Muscle layer of colon (tissue), 2 donors: Measurements from ENCODE around the gene PLCD3.
A peak's percentile ranks its signal among the peaks of the same experiment; 100 is the strongest.

Experiments
- H3K27ac ChIP-seq: one replicate; pipeline ENCODE4 v1.7.0; 2013; ENCODE audit warnings: low read depth, mild to moderate bottlenecking, low read length, moderate library complexity
- H3K27me3 ChIP-seq, 2 donors: one replicate each; pipeline ENCODE4 v1.7.0; 2013; ENCODE audit warnings: low read length in 2 of 2, mild to moderate bottlenecking in 2 of 2; ENCODE audit not compliant: insufficient read depth in 2 of 2, control insufficient read depth in 1 of 2
- H3K36me3 ChIP-seq: one replicate; pipeline ENCODE4 v1.7.0; 2013; ENCODE audit warnings: mild to moderate bottlenecking, low read length; ENCODE audit not compliant: insufficient read depth
- H3K4me1 ChIP-seq: one replicate; pipeline ENCODE4 v1.7.0; 2013; ENCODE audit warnings: mild to moderate bottlenecking, low read length; ENCODE audit not compliant: insufficient read depth
- H3K4me3 ChIP-seq, 2 donors: one replicate each; pipeline ENCODE4 v1.7.0; 2013; ENCODE audit warnings: low read length in 2 of 2, low read depth in 1 of 2, mild to moderate bottlenecking in 1 of 2, moderate library complexity in 1 of 2
- H3K9ac ChIP-seq: one replicate; pipeline ENCODE4 v1.7.0; 2013; ENCODE audit warnings: low read length
- H3K9me3 ChIP-seq: one replicate; pipeline ENCODE4 v1.7.0; 2013; ENCODE audit warnings: mild to moderate bottlenecking, low read length
- donor health status: abdominal sarcoma.
- donor health status: Adenocarcinoma of cecum.

PLCD3 gene

GRCh38 chr17:45138911-45139532, 6.7 kb upstream of the PLCD3 start:
- Histone ChIP-seq H3K9ac (no peak overlapping the region), H3K4me1 (peaks cover 25% of the 10 kb centered on the region), H3K36me3 (peaks cover 19% of the 10 kb centered on the region), H3K27me3 (no peaks in the 10 kb centered on the region), H3K9me3 (no peaks in the 10 kb centered on the region), H3K27ac (no peak overlapping the region), H3K4me3 (no peak overlapping the region)

- peaks cover 16% of the 10 kb centered on the region for H3K4me1 ChIP-seq
- H3K27me3 ChIP-seq = no peaks in the 10 kb centered on the region
- H3K9ac ChIP-seq = no peak overlapping the region
- no peak overlapping the region for H3K4me3 ChIP-seq
- H3K27ac ChIP-seq = no peak overlapping the region
- no peaks in the 10 kb centered on the region for H3K9me3 ChIP-seq
- peaks cover 19% of the 10 kb centered on the region for H3K36me3 ChIP-seq
These were observed 5.4 kb upstream of the PLCD3 start for GRCh38 chr17:45137561-45138305.

DNA sequence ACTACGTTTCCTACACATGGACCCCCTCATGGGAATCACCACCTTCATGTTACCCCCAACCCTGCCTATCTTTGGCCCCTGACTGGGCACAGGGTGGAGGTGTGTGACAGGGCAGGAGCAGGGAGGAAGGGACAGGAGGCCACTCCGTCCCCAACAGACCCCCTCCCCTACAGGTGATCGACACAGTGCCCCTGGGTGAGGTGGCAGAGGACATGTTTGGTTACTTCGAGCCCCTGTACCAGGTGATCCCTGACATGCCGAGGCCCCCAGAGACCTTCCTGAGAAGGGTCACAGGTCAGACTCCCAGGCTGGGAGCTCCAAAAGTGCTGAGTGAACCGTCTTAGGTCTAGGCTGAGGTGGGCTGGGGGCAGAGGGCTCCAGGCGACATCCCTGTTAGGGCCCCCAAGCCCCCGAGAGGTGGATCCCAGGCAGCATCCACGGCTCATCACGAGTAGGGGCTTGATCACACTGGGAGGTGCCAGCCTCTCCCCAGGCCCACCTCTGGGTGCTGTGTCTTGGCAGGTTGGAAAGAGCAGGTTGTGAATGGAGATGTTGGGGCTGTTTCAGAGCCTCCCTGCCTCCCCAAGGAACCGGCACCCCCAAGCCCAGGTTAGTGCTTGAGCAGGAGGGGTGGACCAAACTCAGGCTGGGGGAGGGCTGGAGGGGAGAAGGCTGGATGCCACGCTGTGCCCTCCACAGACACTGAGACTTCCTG, 4.7 kb upstream of the PLCD3 start:
- Histone ChIP-seq H3K9ac (no peak overlapping the region), H3K4me3 (no peak overlapping the region), H3K27ac (peak overlapping the region; percentile 12)

GRCh38 chr17:45135978-45136791, 3.9 kb upstream of the PLCD3 start:
- Histone ChIP-seq H3K36me3 (peaks cover 19% of the 10 kb centered on the region), H3K9me3 (no peaks in the 10 kb centered on the region), H3K4me3 (peak overlapping the region; percentile 74 to 94), H3K4me1 (peaks cover 20% of the 10 kb centered on the region), H3K27ac (peak overlapping the region; percentile 92), H3K27me3 (no peaks in the 10 kb centered on the region), H3K9ac (peak overlapping the region; percentile 74)

More for the DNA sequence above, 4.7 kb upstream of the PLCD3 start:
- no peaks in the 10 kb centered on the region for H3K27me3 ChIP-seq
- H3K4me1 ChIP-seq = peaks cover 16% of the 10 kb centered on the region
- no peaks in the 10 kb centered on the region for H3K9me3 ChIP-seq
- H3K36me3 ChIP-seq = peaks cover 19% of the 10 kb centered on the region

GRCh38 chr17:45135192-45135977, 3.1 kb upstream of the PLCD3 start, which contains the start of gene ACBD4:
Gene ACBD4, plus strand, starts transcription at chr17:45135687. Its CDS starts 458 bp downstream, at chr17:45136145.
- Histone ChIP-seq H3K27me3 (no peaks in the 10 kb centered on the region), H3K27ac (peak within 1 kb of the TSS; percentile 92), H3K36me3 (peaks cover 19% of the 10 kb centered on the region), H3K9ac (peak within 1 kb of the TSS; percentile 74), H3K4me1 (peaks cover 28% of the 10 kb centered on the region), H3K4me3 (peak within 1 kb of the TSS; percentile 74 to 94), H3K9me3 (no peaks in the 10 kb centered on the region)

DNA sequence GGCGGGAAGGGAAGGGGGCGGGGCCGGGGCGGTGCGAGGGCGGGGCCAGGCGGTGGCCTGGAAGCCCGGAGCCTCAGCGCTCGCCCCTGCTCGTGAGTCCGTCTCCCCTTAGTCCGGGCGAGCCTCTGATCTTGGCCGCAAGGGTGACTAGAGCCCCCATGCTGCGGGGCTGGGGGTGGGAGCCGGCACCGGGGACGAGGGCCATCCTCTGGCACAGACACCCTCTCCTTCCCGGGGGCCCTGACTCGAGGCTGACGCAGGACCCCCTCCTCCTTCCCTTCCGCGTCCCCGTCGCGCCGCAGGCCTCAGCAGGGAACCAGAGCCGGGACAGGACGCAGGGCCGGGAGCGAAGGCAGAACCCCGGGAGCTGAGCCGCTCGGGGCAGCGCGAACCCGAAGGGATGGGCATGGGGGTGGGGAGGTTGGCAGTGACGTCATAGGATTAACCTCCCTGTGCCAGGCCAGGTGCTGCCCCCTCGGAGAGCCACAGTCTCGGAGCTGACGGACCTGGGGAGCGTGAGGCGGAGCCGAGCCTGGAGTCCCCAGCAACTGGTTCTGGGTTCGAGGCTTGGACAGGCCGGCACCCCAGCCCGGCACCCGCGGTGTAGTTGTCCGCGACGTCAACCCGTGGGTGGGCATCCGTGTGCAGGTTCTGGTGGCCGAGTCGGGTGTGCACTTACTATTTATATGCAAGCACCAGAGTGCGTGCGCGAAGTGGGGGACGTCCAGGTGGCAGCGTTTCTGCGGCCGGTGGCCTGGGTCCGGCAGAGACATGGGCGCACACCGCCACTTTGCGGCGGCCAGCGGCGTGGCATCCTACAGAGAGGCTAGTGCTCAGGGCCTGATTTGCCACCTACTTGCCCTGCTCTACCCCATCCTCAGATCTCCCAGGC, 503 bp upstream of the PLCD3 start:
- Histone ChIP-seq H3K27me3 (no peaks in the 10 kb centered on the region), H3K9me3 (no peaks in the 10 kb centered on the region), H3K27ac (peak overlapping the region; percentile 99), H3K9ac (peak overlapping the region; percentile 93), H3K4me3 (peak overlapping the region; percentile 88 to 94), H3K4me1 (peaks cover 53% of the 10 kb centered on the region), H3K36me3 (peaks cover 6% of the 10 kb centered on the region)

DNA sequence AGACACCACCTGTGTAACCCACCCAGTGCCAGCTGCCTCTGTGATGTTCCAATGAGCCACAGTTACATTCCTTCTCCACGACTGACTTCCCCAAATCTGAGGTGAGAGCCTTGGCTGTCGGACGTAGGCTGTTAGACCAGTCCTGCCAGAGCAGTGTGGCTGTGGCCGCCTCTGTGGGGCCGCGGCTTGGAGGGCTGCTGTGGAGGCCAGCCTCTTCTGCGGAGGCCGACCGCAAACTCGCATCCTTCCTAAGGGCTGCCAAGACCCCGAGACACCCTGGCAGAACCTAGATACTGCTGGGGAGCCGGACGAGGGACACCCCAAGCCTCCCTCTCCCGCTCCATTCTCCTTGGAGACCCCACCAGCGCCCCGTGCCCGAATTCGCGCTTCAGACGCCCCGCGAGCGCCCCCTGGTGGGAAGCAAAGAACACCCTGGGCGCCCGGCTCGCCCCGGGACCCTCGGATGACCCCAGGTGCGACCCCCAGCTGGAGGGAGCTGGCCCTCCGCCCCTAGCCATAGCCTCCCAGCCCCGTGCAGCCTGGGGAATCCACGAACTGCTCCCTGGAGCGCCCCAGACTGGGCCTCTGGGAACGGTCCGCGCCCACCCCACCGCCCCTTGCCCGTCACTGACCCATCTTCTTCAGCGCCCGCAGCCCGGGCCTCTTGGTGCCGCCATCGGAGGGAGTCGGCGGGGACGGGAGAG, 547 bp downstream of the PLCD3 start:
- Histone ChIP-seq H3K9ac (peak overlapping the region; percentile 62), H3K36me3 (no peaks in the 10 kb centered on the region), H3K9me3 (no peaks in the 10 kb centered on the region), H3K27me3 (no peaks in the 10 kb centered on the region), H3K27ac (peak overlapping the region; percentile 81), H3K4me1 (peaks cover 56% of the 10 kb centered on the region), H3K4me3 (peak overlapping the region; percentile 64 to 95)

DNA sequence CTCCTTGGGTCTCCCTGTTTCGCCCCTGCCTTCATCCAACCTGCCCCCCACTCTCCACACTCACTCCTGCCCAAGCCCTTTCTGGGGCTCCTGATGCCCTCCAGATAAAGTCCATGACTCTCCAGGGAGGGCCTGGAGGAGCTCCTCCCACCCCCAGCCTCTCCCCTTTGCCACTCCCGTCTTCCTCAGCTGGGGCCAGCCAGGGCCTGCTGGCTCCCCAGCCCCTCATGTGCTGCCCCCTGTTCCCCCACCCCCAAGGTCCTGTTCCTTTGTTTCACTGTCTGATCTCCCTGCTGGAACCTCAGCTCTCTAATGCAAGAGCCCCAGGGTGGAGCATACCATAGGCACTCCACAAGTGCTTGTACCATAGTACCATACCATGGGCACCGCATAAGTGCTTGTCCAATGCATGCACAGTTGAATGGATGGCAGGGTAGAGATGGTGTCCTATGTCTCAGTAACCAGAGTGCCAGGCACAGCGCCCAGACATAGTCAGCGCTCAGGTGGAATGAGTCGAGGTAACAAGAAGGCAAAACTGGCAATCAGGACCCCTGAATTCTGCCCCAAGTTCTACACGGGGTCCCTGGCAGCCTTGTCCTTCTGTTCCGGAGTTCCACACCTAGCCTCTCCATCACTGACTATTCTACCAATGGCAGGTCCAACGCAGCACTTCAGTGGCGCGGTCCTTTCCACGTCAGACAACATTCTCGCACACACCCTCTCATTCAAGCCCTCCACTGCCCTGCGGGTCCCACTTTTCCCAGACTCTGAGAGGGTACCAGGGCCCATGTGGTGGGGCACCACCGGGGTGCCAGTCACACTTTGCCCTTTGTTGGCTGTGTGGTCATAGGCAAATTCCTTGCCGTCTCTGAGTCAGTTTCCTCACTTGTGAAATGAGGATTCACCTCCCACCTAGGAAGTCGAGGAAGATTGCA, 1.4 kb downstream of the PLCD3 start:
- Histone ChIP-seq H3K27me3 (no peaks in the 10 kb centered on the region), H3K27ac (peak overlapping the region; percentile 81), H3K9ac (peak overlapping the region; percentile 62), H3K4me1 (peaks cover 47% of the 10 kb centered on the region), H3K4me3 (peak overlapping the region; percentile 64 to 95), H3K36me3 (no peaks in the 10 kb centered on the region), H3K9me3 (no peaks in the 10 kb centered on the region)
